GM21619 (cell line): ENCODE data around the gene PPM1H.

Experiments
- ATAC-seq: cut with Tn5 transposase; IDR thresholded peaks from one replicate; pipeline ENCODE4 v1.9.1; 2021; ENCODE audit not compliant: unreplicated experiment

The PPM1H gene

DNA sequence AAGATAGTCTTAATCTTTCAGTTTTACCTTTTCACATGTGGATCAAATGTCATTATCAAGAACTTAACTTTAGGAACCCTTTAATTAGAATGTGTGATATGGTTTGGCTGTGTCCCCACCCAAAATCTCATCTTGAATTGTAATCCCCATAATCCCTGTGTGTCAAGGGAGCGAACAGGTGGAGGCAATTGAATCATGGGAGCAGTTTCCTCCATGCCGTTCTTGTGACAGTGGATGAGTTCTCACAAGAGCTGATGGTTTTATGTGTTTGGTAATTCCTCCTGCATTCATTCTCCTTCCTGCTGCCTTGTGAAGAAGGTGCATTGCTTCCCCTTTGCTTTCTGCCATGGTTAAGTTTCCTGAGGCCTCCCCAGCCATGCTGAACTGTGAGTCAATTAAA is 307.8 kb downstream of the PPM1H start:
- ATAC-seq: no peak

GRCh38 chr12:62625228-62625627 is 309.7 kb downstream of the PPM1H start:
- ATAC-seq: no peak

GRCh38 chr12:62622177-62622576 is 312.8 kb downstream of the PPM1H start:
- no peak for ATAC-seq

GRCh38 chr12:62621101-62621638 is 313.8 kb downstream of the PPM1H start:
- no peak for ATAC-seq

DNA sequence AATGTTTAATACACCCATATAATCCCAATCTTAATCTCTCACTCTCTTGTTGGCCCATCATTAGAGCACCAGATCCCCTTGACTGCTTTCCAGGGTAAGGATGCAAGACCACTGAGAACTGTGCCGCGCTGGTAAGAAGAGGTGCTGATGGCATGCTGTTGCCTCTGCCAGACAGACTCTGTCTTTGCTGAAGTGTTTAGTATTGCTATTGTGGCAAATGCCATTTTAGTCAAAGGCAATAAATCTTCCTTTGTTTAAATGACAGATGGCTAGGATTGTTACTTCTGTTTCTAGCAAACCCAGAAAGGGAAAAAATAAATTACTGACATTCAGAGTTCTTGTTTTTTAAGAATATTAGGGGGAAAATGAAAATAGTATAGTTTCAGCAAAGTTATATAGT is 316.0 kb downstream of the PPM1H start:
- ATAC-seq: no peak

DNA sequence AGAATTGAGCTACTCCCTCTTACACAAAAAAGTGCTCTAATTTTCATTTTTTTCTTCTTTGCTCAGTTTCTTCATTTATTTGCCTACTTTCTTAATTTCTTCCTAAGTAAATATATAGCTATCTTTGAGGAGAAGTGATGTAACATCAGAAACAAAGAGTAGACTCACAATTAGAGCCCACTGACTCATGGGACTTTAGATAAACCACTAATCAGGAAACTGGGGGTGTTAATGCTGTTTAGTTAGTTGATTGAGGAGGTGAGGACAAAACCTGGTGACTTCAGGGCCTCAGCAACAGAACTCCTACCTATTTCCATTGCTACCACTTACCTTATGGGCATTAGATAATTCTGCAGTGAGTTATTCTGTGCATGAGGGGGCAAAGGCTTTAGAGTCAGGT is 316.6 kb downstream of the PPM1H start:
- ATAC-seq: no peak

GRCh38 chr12:62613081-62613480 is 321.9 kb downstream of the PPM1H start:
- ATAC-seq: no peak

DNA sequence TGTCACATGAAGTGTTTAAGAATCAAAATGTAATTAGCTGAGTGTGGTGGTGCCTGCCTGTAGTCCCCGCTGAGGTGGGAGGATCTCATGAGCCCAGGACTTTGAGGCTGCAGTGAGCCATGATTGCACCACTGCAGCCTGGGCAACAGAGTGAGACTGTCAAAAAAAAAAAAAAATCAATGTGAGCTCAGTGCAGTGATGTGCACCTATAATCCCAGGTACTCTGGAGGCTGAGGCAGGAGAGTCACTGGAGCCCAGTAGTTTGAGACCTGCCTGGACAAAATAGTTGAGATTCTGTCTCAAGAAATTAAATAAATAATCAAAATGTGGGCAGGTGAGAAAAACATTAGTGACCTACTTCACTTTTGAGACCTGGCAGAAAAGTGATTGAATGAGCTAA is 328.3 kb downstream of the PPM1H start:
- no peak for ATAC-seq

GRCh38 chr12:62605981-62606380 is 329.0 kb downstream of the PPM1H start:
- ATAC-seq: no peak

- no peak for ATAC-seq
These were observed 330.1 kb downstream of the PPM1H start for GRCh38 chr12:62604871-62605270.

DNA sequence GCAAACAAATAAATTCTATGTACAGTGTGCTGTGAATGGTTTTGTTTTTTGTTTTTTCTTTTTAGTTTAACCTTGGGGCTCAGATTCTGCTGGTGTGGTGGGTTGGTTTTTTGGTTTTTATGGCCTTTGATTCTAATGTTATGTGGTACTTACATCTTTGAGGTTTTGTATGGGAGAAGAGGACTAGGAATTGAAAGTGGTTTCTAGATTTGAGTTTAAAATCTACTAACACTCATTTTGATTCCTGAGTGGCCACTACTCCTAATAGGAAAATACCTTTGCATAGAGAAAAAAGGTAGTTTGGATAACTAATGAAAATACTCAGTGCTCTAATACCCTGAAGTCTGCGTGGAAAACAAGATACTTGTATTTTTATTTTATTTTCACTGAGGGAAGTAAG is 330.6 kb downstream of the PPM1H start:
- ATAC-seq: no peak

GRCh38 chr12:62603811-62604098 is 331.2 kb downstream of the PPM1H start:
- ATAC-seq: no peak

DNA sequence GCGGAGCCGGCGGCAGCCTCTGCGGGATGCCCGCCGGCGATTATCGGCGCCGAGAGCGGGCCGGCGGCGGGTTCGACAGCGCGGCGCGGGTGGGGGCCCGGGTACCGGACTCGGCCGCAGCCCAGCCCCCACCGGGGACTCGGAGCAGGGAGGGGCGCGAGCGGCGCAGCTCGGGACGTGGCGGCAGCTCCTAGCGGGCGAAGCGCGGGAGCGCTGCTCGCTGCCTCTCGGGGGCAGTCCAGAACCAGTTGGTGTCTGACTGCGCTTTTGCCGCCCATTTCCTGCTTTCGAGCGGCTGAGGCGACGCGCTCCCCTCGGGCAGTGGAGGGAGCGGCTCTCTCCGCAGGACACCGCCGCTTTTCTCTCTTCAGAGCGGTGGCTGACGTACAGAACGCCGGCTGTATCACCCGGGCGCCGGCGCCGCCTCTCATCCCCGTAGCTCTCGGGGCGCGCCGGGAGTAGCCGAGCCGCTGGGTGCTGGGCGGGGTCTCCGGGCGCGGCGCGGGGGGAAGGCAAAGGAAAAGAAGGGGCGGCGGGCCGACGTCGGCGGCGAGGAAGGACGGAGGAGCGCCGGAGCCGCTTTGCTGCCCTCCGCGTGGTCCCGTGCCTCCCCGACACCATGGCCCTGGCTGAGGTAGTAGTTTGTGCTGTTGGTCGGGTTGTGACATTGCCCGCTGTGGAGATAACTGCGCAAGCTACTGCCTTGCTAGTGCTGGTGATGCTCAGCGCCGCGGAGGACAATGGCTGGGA is 331.7 kb downstream of the PPM1H start:
- peak; percentile 64 for ATAC-seq

DNA sequence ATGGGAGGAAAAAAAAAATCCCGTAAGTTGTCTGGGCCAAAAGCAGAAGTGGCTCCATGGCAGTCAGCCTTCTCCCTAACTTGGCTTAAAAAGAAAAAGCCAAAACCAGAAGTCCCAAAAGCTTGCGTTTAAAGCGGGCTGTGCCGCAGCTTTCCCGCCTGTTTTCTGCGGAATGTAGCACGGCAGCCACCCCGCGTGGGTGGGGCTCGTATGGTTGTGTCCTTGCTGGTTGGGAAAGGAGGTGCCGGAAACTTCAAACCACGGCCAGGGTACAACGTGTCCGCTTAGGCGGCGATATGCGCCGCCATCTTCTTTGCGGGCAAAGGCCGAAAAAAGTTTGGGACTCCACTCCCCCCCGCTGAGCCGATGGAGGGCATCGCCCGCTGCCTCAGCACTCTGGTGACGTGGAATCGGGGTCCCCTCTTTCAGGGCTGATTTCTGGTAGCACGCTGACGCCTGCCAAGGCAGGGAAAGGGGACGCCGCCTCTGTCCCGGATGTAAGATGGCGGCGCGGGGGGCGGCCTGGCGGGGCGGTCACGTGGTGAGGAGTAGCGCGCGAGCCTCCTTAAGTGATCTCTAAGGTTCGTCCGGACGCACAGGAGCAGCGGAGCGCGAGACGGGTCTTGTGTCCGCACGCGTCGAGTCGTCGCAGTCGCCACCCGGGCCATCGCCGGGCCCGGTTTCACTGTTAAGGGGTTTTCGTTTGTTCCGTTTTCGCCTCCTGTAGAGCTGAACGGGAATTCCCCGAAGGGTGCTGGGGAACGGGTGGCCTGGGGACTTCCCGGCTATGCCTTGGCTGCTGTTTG is 332.5 kb downstream of the PPM1H start:
- peak; percentile 65 for ATAC-seq

- ATAC-seq: no peak
These were observed 333.2 kb downstream of the PPM1H start for GRCh38 chr12:62601765-62602164.

GRCh38 chr12:62599854-62600437 is 335.0 kb downstream of the PPM1H start:
- ATAC-seq: no peak

DNA sequence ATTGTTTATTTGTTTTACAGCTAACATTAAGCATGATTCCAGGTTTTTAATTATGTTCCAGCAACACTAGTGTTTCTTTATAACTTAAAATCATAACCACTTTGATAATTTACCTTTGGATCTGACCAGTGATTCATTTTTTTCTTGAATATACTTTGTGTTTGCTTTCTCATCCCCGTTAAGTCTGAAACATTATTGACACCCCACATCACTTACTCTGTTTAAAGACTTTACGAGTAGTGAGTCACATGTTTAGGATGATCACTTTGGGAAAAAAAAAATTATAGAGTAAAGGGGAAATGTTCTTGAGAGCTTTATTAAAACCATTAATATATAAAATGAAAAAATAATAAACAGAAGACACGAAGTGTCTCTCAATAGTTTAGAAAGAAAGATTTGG is 336.1 kb downstream of the PPM1H start:
- no peak for ATAC-seq

- no peak for ATAC-seq
These were observed 337.7 kb downstream of the PPM1H start for GRCh38 chr12:62597253-62597652.
